HL-60 (cell line): Measurements from ENCODE around the gene NUTM2A.
"Not testable (repeated sequence)": the region's sequence is repeated elsewhere in the genome, so short reads cannot be mapped to it uniquely, and the experiment has no call there.

Experiments used
- POLR2AphosphoS5 ChIP-seq: IDR thresholded peaks from 2 replicates; pipeline ENCODE4 v1.6.1; 2012; ENCODE audit warnings: low read depth
- TF ChIP-seq, protein P1 (sequence below): IDR thresholded peaks from one replicate; pipeline ENCODE4 v1.5.1; 2011; ENCODE audit warnings: low read length, control low read depth, inconsistent platforms; ENCODE audit not compliant: insufficient read depth
- TF ChIP-seq, protein P2 (sequence below): IDR thresholded peaks from 2 replicates; pipeline ENCODE4 v1.6.1; 2012; ENCODE audit warnings: low read depth; ENCODE audit not compliant: insufficient replicate concordance

DNA sequence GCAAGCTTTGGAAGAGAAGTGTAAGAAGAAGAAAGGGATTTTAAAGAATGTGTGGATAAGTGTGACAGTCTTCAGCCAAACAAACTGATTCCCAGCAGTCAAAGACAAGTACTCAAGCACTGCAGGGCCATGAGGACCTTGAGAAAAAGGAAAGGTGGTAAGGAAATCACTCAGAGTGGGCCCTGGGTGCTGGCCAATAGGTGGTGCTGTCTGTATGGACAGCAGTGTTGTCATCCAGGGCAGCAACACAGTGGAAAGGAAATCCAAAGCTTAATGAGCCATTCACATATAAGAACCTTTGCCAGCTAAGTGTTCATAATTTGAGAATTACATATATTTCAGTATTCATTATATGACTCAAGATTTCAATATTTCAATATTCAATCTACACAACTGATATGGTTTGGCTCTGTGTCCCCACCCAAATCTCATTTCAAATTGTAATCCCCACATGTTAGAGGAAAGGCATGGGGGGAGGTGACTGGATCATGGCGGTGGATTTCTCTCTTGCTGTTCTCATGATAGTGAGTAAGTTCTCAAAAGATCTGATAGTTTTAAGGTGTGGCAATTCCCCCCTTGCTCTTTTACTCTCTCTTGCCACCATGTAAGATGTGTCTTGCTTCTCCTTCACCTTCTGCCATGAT lies 55.6 kb downstream of the NUTM2A start:
- TF ChIP-seq, protein P1, sequence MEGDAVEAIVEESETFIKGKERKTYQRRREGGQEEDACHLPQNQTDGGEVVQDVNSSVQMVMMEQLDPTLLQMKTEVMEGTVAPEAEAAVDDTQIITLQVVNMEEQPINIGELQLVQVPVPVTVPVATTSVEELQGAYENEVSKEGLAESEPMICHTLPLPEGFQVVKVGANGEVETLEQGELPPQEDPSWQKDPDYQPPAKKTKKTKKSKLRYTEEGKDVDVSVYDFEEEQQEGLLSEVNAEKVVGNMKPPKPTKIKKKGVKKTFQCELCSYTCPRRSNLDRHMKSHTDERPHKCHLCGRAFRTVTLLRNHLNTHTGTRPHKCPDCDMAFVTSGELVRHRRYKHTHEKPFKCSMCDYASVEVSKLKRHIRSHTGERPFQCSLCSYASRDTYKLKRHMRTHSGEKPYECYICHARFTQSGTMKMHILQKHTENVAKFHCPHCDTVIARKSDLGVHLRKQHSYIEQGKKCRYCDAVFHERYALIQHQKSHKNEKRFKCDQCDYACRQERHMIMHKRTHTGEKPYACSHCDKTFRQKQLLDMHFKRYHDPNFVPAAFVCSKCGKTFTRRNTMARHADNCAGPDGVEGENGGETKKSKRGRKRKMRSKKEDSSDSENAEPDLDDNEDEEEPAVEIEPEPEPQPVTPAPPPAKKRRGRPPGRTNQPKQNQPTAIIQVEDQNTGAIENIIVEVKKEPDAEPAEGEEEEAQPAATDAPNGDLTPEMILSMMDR, result not testable (repeated sequence)
- TF ChIP-seq, protein P2, sequence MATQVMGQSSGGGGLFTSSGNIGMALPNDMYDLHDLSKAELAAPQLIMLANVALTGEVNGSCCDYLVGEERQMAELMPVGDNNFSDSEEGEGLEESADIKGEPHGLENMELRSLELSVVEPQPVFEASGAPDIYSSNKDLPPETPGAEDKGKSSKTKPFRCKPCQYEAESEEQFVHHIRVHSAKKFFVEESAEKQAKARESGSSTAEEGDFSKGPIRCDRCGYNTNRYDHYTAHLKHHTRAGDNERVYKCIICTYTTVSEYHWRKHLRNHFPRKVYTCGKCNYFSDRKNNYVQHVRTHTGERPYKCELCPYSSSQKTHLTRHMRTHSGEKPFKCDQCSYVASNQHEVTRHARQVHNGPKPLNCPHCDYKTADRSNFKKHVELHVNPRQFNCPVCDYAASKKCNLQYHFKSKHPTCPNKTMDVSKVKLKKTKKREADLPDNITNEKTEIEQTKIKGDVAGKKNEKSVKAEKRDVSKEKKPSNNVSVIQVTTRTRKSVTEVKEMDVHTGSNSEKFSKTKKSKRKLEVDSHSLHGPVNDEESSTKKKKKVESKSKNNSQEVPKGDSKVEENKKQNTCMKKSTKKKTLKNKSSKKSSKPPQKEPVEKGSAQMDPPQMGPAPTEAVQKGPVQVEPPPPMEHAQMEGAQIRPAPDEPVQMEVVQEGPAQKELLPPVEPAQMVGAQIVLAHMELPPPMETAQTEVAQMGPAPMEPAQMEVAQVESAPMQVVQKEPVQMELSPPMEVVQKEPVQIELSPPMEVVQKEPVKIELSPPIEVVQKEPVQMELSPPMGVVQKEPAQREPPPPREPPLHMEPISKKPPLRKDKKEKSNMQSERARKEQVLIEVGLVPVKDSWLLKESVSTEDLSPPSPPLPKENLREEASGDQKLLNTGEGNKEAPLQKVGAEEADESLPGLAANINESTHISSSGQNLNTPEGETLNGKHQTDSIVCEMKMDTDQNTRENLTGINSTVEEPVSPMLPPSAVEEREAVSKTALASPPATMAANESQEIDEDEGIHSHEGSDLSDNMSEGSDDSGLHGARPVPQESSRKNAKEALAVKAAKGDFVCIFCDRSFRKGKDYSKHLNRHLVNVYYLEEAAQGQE, result not testable (repeated sequence)
- not testable (repeated sequence) for TF ChIP-seq POLR2AphosphoS5
